Right renal cortex interstitium (tissue), 3 donors: ENCODE measurements around the gene FRAT1. TPM values are rescaled to one million over a fixed set of nuclear protein-coding genes. Genes with fewer than 3 reads are reported as not detected.
A peak's percentile ranks its signal among the peaks of the same experiment; 100 is the strongest.
"Not testable (repeated sequence)": the region's sequence is repeated elsewhere in the genome, so short reads cannot be mapped to it uniquely, and the experiment has no call there.

ENCODE experiments used
- DNase-seq, 3 donors: peaks; one replicate each; pipeline ENCODE4 v3.0.0-alpha.2; 2013; ENCODE audit warnings: low read depth in 3 of 3, low spot score in 2 of 3
- polyA plus RNA-seq, 3 donors: library from polyadenylated mRNA; unstranded; fragments of 120-200 nt; gene quantifications; one replicate each; pipeline ENCODE4 v1.2.1, GENCODE V29; 2013; ENCODE audit not compliant: insufficient read length in 3 of 3

The FRAT1 gene
- polyA plus RNA-seq, 3 donors, result 4.0 to 4.6 (median 4.0) TPM

- DNase-seq, result no peak
Observed at GRCh38 chr10:97333601-97334369, 14.7 kb downstream of the FRAT1 start.

GRCh38 chr10:97334370-97335175 lies 15.5 kb downstream of the FRAT1 start, which contains the start of gene FRAT2:
Gene FRAT2 (minus strand): TSS chr10:97334729. CDS start chr10:97334572, 157 bp downstream.
- DNase-seq, result peak in 1 of 3 donors; percentile 86

DNA sequence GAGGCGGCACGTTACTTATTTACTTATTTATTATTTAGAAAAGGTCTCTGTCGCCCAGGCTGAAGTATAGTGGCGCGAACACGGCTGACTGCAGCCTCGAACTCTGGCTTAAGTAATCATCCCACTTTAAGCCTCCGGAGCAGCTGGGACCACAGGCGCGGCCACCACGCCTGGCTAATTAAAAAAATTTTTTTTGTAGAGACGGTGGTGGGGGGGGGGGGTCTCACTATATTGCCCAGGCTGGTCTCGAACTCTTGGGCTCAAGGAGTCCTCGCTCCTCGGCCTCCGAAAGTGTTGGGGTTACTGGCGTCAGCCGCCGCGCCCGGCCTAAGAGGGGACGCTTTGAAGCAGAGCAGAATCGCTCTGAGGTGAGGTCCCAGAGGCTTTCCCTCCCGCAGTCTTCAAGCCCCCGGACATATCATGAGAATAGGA lies 16.1 kb downstream of the FRAT1 start:
- no peak for DNase-seq

DNA sequence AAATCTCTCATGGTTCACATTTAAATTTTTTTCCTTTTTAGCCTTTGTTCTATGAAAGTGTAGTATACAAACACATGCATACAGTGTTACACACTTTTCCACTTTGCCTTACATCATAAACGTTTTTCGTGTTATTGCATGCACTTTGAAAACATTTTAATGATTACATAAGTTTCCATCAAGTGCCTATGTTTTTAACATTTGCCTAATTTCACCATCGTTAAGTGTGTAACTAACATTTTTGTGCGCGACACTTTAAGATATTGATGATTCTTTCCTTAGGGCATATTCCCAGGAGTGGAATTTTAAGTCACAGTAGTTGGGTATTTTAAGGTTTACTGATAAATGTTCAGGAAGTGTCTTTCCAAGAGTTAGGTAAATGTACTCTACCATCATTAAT lies 16.9 kb downstream of the FRAT1 start:
- DNase-seq, result no peak

GRCh38 chr10:97336446-97336845 lies 17.4 kb downstream of the FRAT1 start:
- DNase-seq, result no peak

DNA sequence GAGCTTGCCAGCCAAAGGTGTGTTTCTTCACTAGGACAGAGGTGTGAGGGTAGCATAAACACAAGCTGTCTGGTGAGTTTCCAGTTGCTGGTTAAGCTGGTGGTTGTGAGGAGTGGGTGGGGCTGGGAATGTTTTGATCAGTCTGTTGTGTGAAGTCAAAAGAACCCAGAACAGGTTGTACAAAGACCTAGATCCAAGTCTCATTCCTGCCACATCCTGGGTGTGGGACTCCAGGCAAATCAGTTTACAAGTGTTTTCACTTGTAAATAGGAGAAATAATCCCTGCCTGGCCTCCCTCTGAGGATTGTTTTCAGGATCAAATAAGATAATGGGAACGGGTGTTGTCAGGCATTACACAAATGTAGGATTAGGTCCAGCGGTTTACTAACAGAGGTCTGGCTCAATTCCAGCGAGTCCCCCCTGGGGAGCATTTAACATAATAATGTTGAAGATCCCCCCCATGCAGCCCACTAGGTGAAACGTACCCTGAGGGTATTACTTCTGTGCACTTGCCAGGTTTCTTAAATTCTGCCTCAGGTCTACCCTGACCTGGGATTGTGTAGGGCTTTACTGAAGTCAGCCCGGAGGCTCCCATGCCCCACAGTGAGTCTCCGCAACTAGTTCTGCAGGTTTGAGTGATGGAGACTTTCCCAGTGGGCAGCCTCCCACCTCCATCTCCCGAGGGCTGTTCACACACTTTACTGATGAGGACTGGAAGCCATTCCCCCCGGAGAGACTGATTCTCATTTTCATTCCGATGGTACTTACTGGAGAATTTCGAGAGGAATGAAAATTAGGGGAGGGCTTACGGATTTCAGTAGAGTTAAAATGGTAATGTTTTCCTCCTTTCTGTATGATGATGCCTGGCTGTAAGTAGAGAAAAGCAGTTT lies 18.1 kb downstream of the FRAT1 start:
- DNase-seq, result no peak

GRCh38 chr10:97338041-97338440 lies 19.0 kb downstream of the FRAT1 start:
- no peak for DNase-seq

GRCh38 chr10:97341416-97341815 lies 22.3 kb downstream of the FRAT1 start:
- DNase-seq, result no peak

DNA sequence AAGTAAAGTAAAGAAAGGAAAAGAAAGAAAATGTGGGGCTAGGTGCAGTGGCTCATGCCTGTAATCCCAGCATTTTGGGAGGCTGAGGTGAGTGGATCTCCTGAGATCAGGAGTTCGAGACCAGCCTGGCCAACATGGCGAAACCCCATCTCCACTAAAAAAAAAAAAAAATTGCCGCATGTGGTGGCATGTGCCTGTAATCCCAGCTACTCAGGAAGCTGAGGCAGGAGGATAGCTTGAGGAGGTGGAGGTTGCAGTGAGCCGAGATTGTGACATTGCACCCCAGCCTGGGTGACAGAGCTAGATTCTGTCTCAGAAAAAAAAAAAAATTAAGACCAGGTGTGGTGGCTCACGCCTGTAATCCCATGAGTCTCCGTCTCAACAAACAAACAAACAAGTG lies 24.6 kb downstream of the FRAT1 start:
- not testable (repeated sequence) for DNase-seq

DNA sequence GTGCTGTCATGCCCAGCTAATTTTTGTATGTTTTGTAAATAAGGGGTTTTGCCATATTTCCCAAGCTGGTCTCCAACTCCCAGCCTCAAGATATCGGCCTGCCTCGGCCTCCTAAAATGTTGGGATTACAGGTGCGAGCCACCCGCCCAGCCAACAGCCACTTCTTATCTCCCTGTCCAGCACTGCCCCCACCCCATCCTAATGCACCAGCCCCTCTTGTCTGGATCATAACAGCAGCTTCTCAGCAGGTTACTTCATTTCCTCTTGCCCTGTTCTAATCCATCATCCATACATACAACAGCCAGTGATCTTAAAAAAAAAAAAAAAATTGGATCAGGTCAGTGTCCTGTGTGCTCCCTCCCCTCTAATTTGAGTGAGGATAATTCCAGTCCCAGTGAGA lies 28.2 kb downstream of the FRAT1 start:
- DNase-seq, result no peak

GRCh38 chr10:97349752-97350513 lies 30.9 kb downstream of the FRAT1 start:
- DNase-seq, result no peak

DNA sequence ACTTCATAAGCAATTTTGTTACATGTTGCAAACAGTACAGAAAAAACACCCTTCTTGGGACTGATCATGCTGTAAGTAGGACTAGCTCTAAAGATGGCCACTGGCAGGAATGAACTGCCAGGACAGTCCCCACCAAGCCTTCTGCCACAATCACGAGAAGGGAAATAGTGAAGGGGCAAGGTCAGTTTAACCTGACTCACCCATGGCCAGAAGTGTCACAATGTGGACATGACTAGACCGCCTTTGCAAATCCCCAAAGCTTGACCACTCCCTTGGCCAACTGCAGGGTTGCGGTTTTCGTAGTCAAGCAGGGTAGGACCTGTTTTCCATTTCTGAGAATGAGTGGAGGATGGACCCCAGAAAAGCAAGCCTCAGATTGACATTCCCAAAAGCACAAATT lies 34.9 kb downstream of the FRAT1 start:
- DNase-seq, result no peak

DNA sequence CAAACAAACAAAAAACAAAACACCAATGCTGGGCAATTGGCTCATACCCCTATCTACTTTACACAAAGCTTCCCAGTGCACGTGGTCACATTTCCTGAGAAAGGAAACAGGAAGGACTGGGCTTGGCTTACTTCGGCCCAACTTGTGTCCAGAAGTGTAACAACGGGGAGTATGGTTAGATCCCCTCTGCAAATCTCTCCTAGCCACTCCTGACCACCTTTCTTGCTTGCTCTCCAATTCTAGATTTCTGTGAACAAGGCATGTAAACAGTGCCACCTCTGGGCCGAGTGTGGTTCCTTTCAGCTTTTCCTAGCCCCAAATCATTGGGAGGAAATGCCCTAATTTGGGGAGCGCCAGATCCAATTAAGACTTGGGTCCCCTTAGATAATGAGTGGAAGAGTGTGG lies 36.5 kb downstream of the FRAT1 start:
- no peak for DNase-seq

DNA sequence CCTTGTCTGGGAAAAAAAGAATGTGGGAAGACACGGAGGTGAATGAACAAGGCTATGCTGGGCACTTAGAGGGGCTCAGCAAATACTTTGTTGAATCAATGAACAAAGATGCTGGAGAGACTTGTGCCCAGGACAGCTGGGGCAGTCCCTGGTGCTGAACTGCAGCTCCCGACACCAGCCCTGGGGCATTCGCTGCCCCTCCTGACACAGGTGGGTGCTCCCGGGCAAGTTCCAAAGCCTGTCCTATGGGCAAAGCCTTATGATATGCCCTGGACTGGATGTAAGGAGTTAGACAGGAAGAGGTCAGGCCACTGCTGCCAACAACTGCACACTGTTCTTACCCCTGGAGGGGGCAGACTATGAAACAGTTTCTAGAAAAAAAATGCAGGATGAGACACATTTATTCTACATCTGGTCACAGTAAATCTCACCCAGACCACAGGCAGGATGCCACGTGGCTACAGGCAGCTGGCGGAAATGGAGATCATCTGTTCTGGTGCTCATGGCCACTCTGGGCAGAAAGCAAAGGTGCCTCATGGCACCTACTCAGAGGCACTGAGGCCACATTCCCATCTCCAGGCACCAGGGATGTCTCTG lies 37.3 kb downstream of the FRAT1 start:
- no peak for DNase-seq

DNA sequence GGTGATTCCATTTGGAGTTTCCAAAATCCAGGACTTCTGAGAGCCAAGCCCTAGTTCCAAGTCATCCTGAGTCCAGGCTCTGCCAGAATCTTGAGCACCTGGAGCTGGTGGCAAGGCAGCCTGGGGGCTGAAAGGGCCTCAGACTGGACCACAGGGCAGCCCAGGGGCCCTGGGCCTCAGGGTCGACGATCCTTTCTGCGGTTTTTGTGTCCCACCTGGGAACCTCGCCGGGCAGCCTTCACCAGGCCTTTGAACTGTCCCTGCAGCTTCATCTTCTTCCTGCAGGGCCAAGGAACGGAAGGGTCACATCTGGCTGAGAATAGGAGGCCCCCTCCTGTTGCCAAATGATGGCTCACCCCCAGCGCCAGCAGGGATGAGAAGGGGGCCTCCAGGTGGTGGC lies 37.8 kb downstream of the FRAT1 start:
- DNase-seq, result no peak

DNA sequence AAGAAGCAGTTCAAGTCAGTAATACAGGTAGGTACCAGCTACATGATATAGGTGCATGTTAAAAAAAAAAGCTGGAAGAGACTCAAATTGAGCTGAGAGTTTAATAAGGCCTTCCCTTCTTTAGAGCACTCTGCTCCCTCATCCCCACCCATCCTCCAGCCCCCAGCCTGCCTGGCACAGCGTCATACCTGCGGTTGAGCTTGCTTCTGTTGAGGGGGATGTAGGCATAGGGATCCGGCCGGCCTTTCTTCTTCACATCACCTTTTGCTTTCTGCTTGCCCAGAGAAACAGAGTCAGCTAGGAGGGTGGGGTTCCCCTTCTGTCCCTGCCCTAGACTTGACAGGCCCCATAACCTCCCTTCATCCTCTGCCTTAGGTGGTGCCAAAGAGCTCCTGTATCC lies 39.3 kb downstream of the FRAT1 start:
- no peak for DNase-seq

GRCh38 chr10:97358781-97359180 lies 39.7 kb downstream of the FRAT1 start:
- DNase-seq, result no peak

DNA sequence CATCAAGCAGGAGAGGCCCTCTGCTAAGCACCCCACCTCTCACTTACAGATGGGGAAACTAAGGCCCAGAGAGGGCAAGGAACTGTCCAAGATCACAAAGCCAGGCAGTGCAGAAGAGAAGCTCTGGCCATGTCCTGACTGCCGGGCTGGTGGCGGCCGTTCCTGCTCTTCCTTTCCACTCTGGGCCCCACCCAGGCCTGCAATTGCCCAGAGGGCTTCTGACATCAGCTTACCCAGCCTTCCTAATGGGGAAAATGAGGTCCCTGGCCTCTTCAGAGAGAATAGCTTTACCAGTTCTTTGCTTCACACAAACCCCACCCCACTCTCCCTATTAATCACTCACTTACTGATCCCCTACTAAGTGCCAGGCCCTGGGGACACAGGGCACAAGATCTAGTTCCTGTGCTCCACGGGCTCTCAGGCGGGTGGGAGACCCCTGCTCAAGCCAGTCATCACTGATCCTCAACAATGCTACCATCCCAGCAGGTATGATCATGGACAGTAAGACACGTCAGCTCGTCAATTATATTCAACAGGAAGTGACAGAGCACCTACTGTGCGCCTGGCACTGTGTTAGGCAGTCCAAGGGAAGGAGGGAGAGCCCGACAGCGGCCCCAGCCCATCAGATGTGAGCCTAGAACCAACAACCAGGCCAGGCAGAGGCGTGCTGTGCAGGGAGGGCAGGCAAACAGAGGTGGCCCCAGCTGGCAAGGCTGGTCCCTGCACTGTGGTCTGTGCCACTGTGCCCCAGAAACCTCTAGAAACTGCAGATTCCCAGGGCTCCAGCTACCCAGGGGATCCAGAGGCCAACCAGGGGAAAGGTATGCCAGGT lies 41.9 kb downstream of the FRAT1 start:
- no peak for DNase-seq

GRCh38 chr10:97361537-97361901 lies 42.4 kb downstream of the FRAT1 start:
- DNase-seq, result no peak
